T-helper 1 cell treated with Interleukin-12 subunit alpha and Interleukin-12 subunit beta and Interleukin-4 antibody, amounts not matched to agents 30 μg/mL and 1 μg/mL, for 36 hours (primary cell): ENCODE measurements around the gene FTO.

Experiments used
- H3K27ac Mint-ChIP-seq: one replicate; pipeline ENCODE4 v1.8.0; 2021; ENCODE audit warnings: mild to moderate bottlenecking, mixed read lengths
- H3K27me3 Mint-ChIP-seq: one replicate; pipeline ENCODE4 v1.8.0; 2021; ENCODE audit warnings: low read depth, mixed read lengths
- H3K36me3 Mint-ChIP-seq: one replicate; pipeline ENCODE4 v1.8.0; 2021; ENCODE audit warnings: low read depth, mixed read lengths
- H3K4me1 Mint-ChIP-seq: one replicate; pipeline ENCODE4 v1.8.0; 2021; ENCODE audit warnings: low read depth, mixed read lengths
- H3K4me3 Mint-ChIP-seq: one replicate; pipeline ENCODE4 v1.8.0; 2021; ENCODE audit warnings: mild to moderate bottlenecking, moderate library complexity, mixed read lengths
- H3K9me3 Mint-ChIP-seq: one replicate; pipeline ENCODE4 v1.8.0; 2021; ENCODE audit warnings: mixed read lengths

FTO gene

DNA sequence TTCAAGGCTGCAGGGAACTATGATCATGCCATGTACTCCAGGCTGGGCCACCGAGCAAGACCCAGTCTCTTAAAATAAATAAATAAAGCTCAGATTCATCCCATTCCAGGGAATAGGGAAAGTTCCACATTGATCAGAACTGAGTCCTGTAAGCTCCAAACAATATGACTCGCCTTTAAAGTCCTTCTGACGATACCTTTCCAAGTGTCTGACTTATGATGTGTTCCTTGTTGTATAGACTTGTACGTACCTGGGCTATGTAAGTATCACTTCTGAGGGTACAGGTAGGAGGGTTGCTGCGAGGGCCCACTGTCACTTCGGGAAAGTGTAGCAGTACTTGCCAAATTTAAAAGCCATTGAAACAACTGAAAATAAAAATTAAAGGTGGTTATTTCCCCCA is 329.8 kb downstream of the FTO start:
- no peak overlapping the region for H3K4me3 Mint-ChIP-seq
- peaks cover 14% of the 10 kb centered on the region for H3K9me3 Mint-ChIP-seq
- H3K27ac Mint-ChIP-seq: no peak overlapping the region
- H3K4me1 Mint-ChIP-seq: no peaks in the 10 kb centered on the region
- H3K36me3 Mint-ChIP-seq: peaks cover 1% of the 10 kb centered on the region
- H3K27me3 Mint-ChIP-seq: no peaks in the 10 kb centered on the region

DNA sequence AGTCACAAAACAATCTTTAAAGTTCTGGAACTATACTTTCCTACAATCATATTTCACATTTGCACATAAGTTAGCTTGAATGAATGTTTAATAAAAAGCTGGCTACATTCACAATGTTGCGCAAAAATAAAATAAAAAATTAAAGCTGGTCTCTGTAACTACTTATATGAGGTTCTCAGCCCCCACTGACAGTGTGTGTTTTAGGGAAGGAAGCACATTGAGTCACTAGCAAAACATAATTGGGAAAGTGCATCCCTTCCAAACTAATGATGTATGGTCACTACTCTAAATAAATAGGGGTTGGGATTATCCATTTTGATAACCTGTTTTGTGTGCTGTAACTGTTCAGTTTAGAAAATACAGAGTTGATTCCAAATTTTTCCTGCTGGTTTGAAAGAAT is 330.7 kb downstream of the FTO start:
- H3K4me3 Mint-ChIP-seq: no peak overlapping the region
- no peaks in the 10 kb centered on the region for H3K27me3 Mint-ChIP-seq
- peaks cover 21% of the 10 kb centered on the region for H3K9me3 Mint-ChIP-seq
- H3K27ac Mint-ChIP-seq: no peak overlapping the region
- H3K4me1 Mint-ChIP-seq: no peaks in the 10 kb centered on the region
- H3K36me3 Mint-ChIP-seq: peaks cover 3% of the 10 kb centered on the region

DNA sequence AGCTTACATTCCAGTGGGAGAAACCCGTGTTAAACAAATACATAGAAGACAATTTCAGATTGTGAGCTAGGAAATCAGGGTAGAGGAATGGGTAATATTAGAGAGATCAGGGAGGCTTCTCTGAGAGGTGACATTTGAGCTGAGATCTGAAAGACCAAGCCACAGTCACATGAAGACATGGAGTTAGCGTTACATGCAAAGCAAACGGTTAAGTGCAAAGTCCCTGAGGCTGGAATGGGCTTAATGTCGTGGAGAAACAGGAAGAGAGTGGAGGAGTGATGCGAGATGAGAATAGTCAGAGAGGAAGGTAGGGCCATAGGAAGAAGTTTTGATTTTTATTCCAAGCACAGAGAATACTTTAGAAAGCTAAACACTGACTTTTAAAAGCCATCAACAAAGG is 336.5 kb downstream of the FTO start:
- H3K27me3 Mint-ChIP-seq: no peaks in the 10 kb centered on the region
- peaks cover 23% of the 10 kb centered on the region for H3K9me3 Mint-ChIP-seq
- H3K36me3 Mint-ChIP-seq: peaks cover 6% of the 10 kb centered on the region
- no peak overlapping the region for H3K4me3 Mint-ChIP-seq
- H3K4me1 Mint-ChIP-seq: no peaks in the 10 kb centered on the region
- no peak overlapping the region for H3K27ac Mint-ChIP-seq

DNA sequence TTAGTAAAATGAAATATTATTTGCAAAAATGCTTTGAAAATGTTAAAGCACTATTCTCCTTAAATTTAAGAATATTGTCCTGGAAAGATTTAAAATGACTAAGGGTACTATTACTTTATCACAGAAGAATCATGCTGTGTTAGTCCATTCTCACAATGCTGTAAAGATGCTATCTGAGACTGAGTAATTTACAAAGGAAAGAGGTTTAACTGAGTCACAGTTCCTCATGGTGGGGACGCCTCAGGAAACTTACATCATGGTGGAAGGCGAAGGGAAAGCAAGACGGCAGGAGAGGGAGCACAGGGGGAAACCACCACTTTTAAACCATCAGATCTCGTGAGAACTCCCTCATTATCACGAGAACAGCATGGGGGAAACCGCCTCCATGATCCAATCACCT is 337.0 kb downstream of the FTO start:
- no peak overlapping the region for H3K27ac Mint-ChIP-seq
- no peak overlapping the region for H3K4me3 Mint-ChIP-seq
- H3K36me3 Mint-ChIP-seq: peaks cover 6% of the 10 kb centered on the region
- H3K9me3 Mint-ChIP-seq: peaks cover 23% of the 10 kb centered on the region
- H3K4me1 Mint-ChIP-seq: no peaks in the 10 kb centered on the region
- no peaks in the 10 kb centered on the region for H3K27me3 Mint-ChIP-seq

DNA sequence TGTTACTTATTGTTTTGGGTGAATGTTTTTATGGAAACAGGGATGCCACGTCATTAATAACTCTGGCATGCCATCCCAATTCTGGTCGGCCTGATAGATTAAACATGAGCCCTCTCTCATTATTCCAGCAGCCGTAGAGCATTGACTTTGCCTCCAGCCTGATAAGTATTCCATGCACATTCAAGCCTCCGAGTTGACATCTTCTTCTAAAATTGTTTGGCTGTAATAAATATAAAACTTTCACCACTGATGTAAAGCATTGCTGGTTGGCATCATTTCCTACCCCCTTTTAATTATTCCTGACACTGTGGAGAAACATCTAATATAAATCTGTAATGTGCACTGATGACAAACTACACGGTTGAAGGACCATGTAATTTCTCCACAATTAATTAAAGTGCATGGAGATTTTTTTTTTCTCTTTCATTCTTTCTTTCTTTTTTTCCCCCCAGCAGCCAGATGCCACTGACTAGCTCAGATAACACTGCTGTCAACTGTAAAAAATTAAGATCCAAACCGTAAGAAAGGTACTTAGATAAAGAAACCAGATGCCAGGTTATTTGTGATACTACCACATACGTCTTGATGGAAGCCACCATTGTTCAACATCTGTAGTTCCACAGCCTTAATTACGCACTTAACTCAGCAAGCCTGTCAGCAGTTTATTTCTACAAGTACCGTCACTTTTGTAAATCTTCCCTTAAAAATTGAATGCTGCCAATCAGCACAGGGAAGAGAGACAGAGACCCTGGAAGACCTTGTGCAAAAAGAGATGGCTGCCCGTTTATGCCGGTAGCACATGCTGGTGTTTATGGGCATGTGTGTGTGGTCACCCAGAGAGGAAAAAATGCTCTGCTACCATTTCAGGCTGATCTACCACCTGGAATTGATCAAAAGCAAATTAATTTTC is 344.9 kb downstream of the FTO start:
- no peaks in the 10 kb centered on the region for H3K27me3 Mint-ChIP-seq
- H3K9me3 Mint-ChIP-seq: no peaks in the 10 kb centered on the region
- H3K4me1 Mint-ChIP-seq: no peaks in the 10 kb centered on the region
- no peaks in the 10 kb centered on the region for H3K36me3 Mint-ChIP-seq
- no peak overlapping the region for H3K27ac Mint-ChIP-seq
- H3K4me3 Mint-ChIP-seq: no peak overlapping the region

DNA sequence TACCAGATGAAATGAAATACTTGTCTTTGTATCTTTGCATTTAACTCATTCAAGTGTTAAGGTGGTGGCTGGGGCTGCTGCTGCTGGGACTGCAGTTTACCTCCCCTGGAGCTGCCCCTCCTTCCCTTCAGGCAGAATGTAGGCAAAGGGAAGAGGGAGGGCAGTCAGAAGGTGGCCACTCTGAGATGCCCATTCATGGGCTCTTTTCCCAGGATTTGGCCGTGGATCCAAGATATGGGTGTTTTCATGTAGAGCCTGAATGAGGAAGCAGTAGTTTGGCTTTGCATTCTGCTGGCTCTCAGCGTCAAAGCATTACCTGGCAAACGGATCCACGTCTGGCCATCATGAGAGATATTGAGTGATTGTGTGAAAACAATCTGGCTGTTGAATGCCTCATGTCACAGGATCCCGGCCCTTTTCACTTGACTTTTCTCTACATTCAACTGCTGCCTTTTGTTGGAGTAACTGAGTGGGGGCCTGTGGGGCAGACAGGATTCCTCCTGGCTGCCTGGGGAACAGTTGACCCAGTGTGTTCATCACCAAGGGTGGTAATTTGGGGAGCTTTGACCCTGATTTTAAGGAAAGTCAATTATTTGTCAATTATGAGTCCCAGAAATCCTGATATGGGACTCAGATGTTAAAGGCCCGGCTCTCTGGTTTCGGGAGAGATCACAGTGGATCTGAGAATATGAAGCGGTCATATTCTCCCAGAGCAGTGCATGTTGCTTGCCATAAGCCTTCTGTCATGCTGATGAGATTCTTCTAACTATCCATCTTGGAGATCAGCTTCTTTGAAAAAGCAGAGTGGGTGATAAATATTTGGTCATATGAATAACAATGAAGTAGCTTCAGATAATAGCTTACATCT is 345.9 kb downstream of the FTO start:
- no peak overlapping the region for H3K4me3 Mint-ChIP-seq
- no peaks in the 10 kb centered on the region for H3K27me3 Mint-ChIP-seq
- H3K36me3 Mint-ChIP-seq: no peaks in the 10 kb centered on the region
- H3K9me3 Mint-ChIP-seq: no peaks in the 10 kb centered on the region
- H3K27ac Mint-ChIP-seq: no peak overlapping the region
- H3K4me1 Mint-ChIP-seq: no peaks in the 10 kb centered on the region

DNA sequence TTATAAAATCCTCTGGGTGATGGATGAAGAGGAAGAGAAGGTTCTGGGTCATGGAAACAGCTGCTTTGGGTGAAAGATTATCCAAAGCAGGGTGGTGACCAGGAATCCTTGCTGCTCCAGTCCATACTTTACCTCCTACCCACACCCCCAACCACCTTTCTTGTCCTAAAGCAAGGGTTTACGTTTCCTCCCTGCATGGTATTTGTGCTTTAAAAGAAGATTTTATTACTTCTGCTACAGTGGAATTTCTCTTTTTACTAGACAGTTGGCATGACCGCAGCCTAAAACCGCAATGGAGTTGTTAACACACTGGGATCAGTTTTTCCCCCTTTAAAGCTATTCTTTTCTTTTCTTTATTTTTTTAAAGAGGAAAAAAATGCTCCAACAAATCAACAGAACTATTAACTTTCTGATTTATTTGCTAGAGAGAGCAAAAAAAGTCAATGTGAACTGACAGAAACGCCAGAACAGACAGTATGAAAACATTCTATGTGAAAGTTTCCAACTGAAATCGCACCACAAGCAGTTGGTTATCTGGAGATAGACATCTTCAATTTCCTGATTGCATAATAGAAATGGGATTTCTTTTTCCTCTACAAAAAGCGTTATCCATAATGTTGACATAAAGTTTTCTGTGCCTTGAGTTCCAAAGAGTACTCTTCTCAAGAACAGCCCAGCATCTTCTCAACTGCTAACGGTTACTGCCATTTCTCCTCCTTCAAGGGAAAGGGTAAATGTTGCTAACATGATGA is 346.7 kb downstream of the FTO start:
- H3K4me1 Mint-ChIP-seq: no peaks in the 10 kb centered on the region
- H3K27me3 Mint-ChIP-seq: no peaks in the 10 kb centered on the region
- no peaks in the 10 kb centered on the region for H3K36me3 Mint-ChIP-seq
- no peak overlapping the region for H3K4me3 Mint-ChIP-seq
- no peak overlapping the region for H3K27ac Mint-ChIP-seq
- H3K9me3 Mint-ChIP-seq: no peaks in the 10 kb centered on the region

DNA sequence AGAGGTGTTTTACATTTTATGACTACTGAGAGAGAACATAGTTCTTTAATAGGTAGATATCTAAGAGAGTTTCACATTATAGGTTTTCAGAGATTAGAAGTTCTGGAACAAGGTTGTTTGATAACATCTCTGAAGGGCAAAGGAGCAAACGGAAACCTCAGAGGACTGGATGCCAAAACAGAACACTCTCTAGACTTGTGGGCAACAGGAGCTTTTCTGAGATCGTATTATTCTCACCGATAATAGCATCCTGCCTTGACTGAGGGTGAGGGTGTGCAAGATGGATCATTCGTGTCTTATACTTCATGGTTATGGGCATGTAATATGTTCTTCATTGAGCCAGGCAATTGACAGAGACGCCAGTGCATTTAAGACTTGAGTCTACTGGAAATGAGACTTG is 347.9 kb downstream of the FTO start:
- H3K36me3 Mint-ChIP-seq: no peaks in the 10 kb centered on the region

DNA sequence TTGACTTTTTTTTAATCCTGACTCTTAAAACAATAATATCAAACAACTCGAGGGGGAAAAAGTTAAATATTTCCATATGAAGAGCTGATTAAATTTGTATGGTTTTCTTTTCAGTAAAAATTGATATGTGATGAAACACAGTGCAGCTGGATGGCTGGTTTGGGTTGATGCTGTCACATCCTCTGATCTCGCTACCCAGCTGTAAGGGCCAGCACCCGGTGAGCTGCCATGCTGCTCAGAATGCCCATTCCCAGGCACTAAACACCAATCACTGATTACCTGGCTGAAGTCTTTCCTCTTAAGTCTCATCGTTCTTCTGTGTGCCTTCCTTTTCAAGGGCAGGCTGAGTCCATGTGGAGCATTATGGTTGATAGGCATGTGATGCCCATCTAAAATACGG is 348.3 kb downstream of the FTO start:
- Mint-ChIP-seq H3K27me3 (no peaks in the 10 kb centered on the region), H3K4me3 (no peak overlapping the region), H3K36me3 (no peaks in the 10 kb centered on the region), H3K27ac (no peak overlapping the region), H3K9me3 (no peaks in the 10 kb centered on the region), H3K4me1 (no peaks in the 10 kb centered on the region)

More for the DNA sequence above, 347.9 kb downstream of the FTO start:
- H3K4me1 Mint-ChIP-seq: no peaks in the 10 kb centered on the region
- no peaks in the 10 kb centered on the region for H3K9me3 Mint-ChIP-seq
- H3K27me3 Mint-ChIP-seq: no peaks in the 10 kb centered on the region
- no peak overlapping the region for H3K27ac Mint-ChIP-seq
- no peak overlapping the region for H3K4me3 Mint-ChIP-seq

DNA sequence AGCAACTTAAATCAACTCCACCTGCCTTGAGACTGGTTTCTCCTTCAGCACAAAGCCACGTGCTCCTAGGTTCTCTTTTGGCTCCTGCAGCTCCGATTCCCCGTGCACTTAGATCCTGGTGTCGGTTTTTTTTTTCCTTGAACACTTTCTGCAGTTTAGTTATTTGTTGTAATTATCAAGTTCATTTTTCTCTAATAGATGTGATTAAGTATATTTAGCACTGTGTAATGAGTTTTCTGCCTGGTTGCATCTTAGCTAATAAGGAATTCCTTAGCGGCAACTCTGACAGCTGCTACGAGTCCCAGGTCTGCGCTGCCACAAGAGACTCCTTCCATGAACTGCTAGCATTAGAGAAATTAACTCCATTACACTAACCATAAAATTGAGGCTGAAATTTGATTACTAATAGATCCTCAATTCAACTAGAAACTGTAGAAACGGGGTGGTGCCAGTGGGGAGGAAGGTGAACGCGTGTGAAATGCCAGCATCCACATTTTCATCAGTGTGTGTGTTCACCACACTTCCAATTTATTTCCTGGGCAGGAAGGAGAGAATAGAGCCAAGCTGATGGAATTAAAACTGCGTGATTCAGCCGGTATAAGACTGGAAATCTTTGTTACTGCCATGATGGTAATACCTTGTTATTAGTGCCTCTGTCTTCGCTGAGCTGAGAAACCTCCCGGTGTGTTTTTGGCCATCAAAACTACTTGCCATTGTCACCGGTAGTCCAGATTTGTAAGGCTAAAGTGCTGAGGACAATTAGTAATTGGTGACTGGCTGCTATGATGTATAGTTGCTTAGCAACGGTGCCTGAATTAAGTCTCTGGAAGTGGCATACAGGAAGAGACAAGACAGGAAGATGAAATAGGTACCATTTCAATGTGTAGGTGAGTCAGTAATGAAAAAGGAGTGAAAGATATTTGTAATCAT is 350.2 kb downstream of the FTO start:
- no peaks in the 10 kb centered on the region for H3K4me1 Mint-ChIP-seq
- no peak overlapping the region for H3K27ac Mint-ChIP-seq
- H3K9me3 Mint-ChIP-seq: no peaks in the 10 kb centered on the region
- no peak overlapping the region for H3K4me3 Mint-ChIP-seq
- H3K36me3 Mint-ChIP-seq: no peaks in the 10 kb centered on the region
- H3K27me3 Mint-ChIP-seq: no peaks in the 10 kb centered on the region

DNA sequence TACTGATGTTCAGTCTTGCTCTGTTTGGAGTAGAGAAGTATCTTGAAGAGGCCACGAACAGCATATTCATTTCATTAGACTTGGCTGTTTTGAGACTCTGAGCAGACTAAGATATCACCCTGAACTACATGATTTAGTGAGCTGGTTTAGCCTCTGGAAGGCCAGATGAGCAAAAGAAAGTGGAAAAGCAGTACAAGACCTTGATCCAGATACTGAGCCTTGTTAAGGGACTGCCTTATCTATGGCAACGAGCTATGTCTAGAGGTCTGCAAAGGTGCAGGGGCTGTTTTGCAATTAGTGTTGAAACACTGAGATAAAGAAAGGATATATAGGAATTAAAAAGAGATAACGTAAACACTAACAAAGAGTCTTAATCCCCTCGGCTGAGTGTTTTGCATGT is 351.2 kb downstream of the FTO start:
- no peak overlapping the region for H3K4me3 Mint-ChIP-seq
- no peaks in the 10 kb centered on the region for H3K9me3 Mint-ChIP-seq
- H3K27me3 Mint-ChIP-seq: no peaks in the 10 kb centered on the region
- H3K27ac Mint-ChIP-seq: no peak overlapping the region
- no peaks in the 10 kb centered on the region for H3K36me3 Mint-ChIP-seq
- H3K4me1 Mint-ChIP-seq: no peaks in the 10 kb centered on the region

DNA sequence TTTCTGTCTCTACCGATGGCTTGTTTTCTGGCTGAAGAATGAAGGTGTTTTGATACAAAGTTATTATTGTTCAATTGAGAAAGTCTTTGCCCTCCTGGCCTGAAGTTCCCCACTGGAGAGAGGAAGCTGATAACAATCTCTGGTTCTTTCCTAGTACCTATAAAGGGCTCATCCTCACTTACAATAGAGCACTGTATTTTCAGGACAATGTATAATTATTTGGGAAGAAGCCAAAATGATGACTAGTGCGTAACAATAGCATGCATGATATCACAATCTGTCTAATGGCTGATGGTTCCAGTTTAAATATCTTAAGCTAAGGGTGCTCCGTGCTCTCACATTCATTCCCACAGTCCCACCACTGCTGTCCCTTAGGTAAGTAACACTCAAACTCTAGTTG is 351.9 kb downstream of the FTO start:
- no peaks in the 10 kb centered on the region for H3K36me3 Mint-ChIP-seq
- H3K4me3 Mint-ChIP-seq: no peak overlapping the region
- H3K4me1 Mint-ChIP-seq: no peaks in the 10 kb centered on the region
- H3K27ac Mint-ChIP-seq: no peak overlapping the region
- no peaks in the 10 kb centered on the region for H3K27me3 Mint-ChIP-seq
- no peaks in the 10 kb centered on the region for H3K9me3 Mint-ChIP-seq

DNA sequence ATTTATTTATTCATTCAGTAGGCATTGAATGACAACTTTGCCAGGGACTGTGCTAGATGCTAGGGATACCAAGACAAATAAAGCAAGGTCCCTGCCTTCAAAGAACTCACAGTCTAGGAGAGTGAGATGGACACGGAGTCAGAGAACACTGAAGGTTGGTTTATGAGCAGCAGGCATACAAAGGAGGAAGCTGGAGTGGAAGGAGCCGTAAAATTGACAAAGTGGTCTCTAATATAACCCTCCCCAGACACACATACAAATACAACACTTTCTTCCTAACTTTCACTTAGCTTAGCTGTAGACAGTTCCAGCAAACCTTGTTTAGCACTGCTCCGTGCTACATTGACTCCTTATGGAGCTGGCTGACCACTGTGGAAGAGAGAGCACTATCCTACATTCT is 353.0 kb downstream of the FTO start:
- Mint-ChIP-seq H3K27ac (no peak overlapping the region), H3K9me3 (no peaks in the 10 kb centered on the region), H3K4me3 (no peak overlapping the region), H3K27me3 (no peaks in the 10 kb centered on the region), H3K4me1 (no peaks in the 10 kb centered on the region), H3K36me3 (no peaks in the 10 kb centered on the region)

DNA sequence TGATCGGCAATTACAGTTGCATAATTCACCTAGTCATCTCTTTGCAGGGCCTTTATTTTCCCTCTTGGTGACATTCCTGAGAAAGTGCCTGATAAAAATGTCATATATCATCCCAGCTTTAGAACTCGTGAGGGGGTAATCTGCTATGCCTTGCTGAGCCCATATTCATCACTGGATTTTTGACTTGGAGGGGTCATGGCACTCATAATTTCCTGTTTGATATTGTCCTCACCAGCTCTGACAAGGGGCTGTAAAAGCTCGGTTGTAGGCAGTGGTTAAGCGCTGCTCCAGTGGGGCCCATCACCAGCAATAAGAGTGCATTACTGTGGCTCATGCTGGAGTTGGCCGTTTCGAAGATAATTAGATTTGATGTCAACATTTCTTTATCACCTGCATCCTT is 355.4 kb downstream of the FTO start:
- Mint-ChIP-seq H3K4me3 (no peak overlapping the region), H3K27me3 (no peaks in the 10 kb centered on the region), H3K36me3 (no peaks in the 10 kb centered on the region), H3K9me3 (no peaks in the 10 kb centered on the region), H3K27ac (no peak overlapping the region), H3K4me1 (no peaks in the 10 kb centered on the region)
